H9 (cell line): ENCODE results near the gene OR10G2. TPM values are rescaled to one million over a fixed set of nuclear protein-coding genes. Genes with fewer than 3 reads are reported as not detected.

ENCODE experiments used
- DNase-seq: peaks from one replicate; pipeline ENCODE4 v3.0.0-alpha.2; 2017
- H2AFZ ChIP-seq: one replicate; pipeline ENCODE4 v1.6.1; 2013; ENCODE audit warnings: mild to moderate bottlenecking, low read length, control low read depth, moderate library complexity
- H2AK5ac ChIP-seq: 2 replicates; pipeline ENCODE4 v1.6.1; 2013; ENCODE audit warnings: low read length, control low read depth, mixed read lengths; ENCODE audit not compliant: insufficient read length
- H2BK120ac ChIP-seq: one replicate; pipeline ENCODE4 v1.6.1; 2013; ENCODE audit warnings: low read depth, mild to moderate bottlenecking, low read length, control low read depth, inconsistent platforms; ENCODE audit not compliant: poor library complexity, severe bottlenecking
- H2BK12ac ChIP-seq: 2 replicates; pipeline ENCODE4 v1.6.1; 2013; ENCODE audit warnings: low read length, control low read depth, mixed read lengths, low read depth; ENCODE audit not compliant: insufficient read length
- H2BK15ac ChIP-seq: 2 replicates; pipeline ENCODE4 v1.6.1; 2013; ENCODE audit warnings: low read depth, low read length, control low read depth
- H2BK20ac ChIP-seq: one replicate; pipeline ENCODE4 v1.6.1; 2013; ENCODE audit warnings: low read depth, mild to moderate bottlenecking, low read length, control low read depth, inconsistent platforms; ENCODE audit not compliant: poor library complexity, severe bottlenecking
- H2BK5ac ChIP-seq: 2 replicates; pipeline ENCODE4 v1.6.1; 2013; ENCODE audit warnings: low read length, control low read depth, mixed read lengths; ENCODE audit not compliant: insufficient read length
- H3K14ac ChIP-seq: 2 replicates; pipeline ENCODE4 v1.6.1; 2013; ENCODE audit warnings: low read length, control low read depth; ENCODE audit not compliant: insufficient read depth
- H3K18ac ChIP-seq: 2 replicates; pipeline ENCODE4 v1.6.1; 2013; ENCODE audit warnings: low read depth, mild to moderate bottlenecking, mixed read lengths, low read length, control low read depth; ENCODE audit not compliant: insufficient read length
- H3K23ac ChIP-seq: 2 replicates; pipeline ENCODE4 v1.6.1; 2013; ENCODE audit warnings: low read length, control low read depth, mixed read lengths, low read depth; ENCODE audit not compliant: insufficient read length
- H3K23me2 ChIP-seq: 2 replicates; pipeline ENCODE4 v1.6.1; 2013; ENCODE audit warnings: low read depth, mild to moderate bottlenecking, mixed read lengths, low read length, control low read depth; ENCODE audit not compliant: insufficient read length, poor library complexity, severe bottlenecking
- H3K27ac ChIP-seq: 2 replicates; pipeline ENCODE4 v1.5.1; 2013; ENCODE audit warnings: low read length, control low read depth, mixed read lengths, low read depth; ENCODE audit not compliant: insufficient read length
- H3K27me3 ChIP-seq: 2 replicates; pipeline ENCODE4 v1.6.1; 2013; ENCODE audit warnings: low read length, control low read depth, inconsistent platforms; ENCODE audit not compliant: insufficient read depth
- H3K4ac ChIP-seq: 2 replicates; pipeline ENCODE4 v1.6.1; 2013; ENCODE audit warnings: low read depth, mild to moderate bottlenecking, control low read depth, inconsistent platforms, low read length, moderate library complexity
- H3K4me1 ChIP-seq: 2 replicates; pipeline ENCODE4 v1.6.1; 2013; ENCODE audit warnings: low read length, control low read depth, inconsistent platforms; ENCODE audit not compliant: insufficient read depth
- H3K4me2 ChIP-seq: 2 replicates; pipeline ENCODE4 v1.6.1; 2013; ENCODE audit warnings: low read length, control low read depth, mixed read lengths; ENCODE audit not compliant: insufficient read length, insufficient read depth
- H3K56ac ChIP-seq: 2 replicates; pipeline ENCODE4 v1.6.1; 2013; ENCODE audit warnings: low read depth, mild to moderate bottlenecking, mixed read lengths, low read length, control low read depth; ENCODE audit not compliant: insufficient read length
- H3K79me1 ChIP-seq: 2 replicates; pipeline ENCODE4 v1.6.1; 2013; ENCODE audit warnings: low read depth, mild to moderate bottlenecking, moderate library complexity, low read length, control low read depth, inconsistent platforms; ENCODE audit not compliant: insufficient read depth, poor library complexity, severe bottlenecking
- H3K79me2 ChIP-seq: 2 replicates; pipeline ENCODE4 v1.6.1; 2013; ENCODE audit warnings: low read length, control low read depth, inconsistent platforms; ENCODE audit not compliant: insufficient read depth
- H3K9ac ChIP-seq: 2 replicates; pipeline ENCODE4 v1.6.1; 2013; ENCODE audit warnings: low read length, control low read depth, mixed read lengths; ENCODE audit not compliant: insufficient read length; ENCODE audit errors: extremely low read depth
- H3K9me3 ChIP-seq: one replicate; pipeline ENCODE4 v1.6.1; 2013; ENCODE audit warnings: low read depth, low read length, inconsistent platforms; ENCODE audit not compliant: control insufficient read depth
- H3T11ph ChIP-seq: one replicate; pipeline ENCODE4 v1.6.1; 2013; ENCODE audit warnings: mild to moderate bottlenecking, low read length, control low read depth, inconsistent platforms
- H4K20me1 ChIP-seq: one replicate; pipeline ENCODE4 v1.6.1; 2013; ENCODE audit not compliant: control insufficient read depth, insufficient read length, insufficient read depth
- H4K5ac ChIP-seq: 2 replicates; pipeline ENCODE4 v1.6.1; 2013; ENCODE audit warnings: low read depth, mild to moderate bottlenecking, mixed read lengths, low read length, control low read depth; ENCODE audit not compliant: insufficient read length
- H4K8ac ChIP-seq: replicated peaks from 2 replicates; pipeline ENCODE4 v1.6.1; 2013; ENCODE audit warnings: low read length, control low read depth, mixed read lengths, low read depth; ENCODE audit not compliant: insufficient read length
- H4K91ac ChIP-seq: 2 replicates; pipeline ENCODE4 v1.6.1; 2013; ENCODE audit warnings: low read depth, mild to moderate bottlenecking, moderate library complexity, mixed read lengths, low read length, control low read depth; ENCODE audit not compliant: insufficient read length
- H3K27ac Mint-ChIP-seq, 3 experiments: 2 replicates in 2 of 3; 3 replicates in 1 of 3; pipeline ENCODE4 v1.8.0; 2020 to 2021; ENCODE audit warnings: mixed read lengths in 3 of 3, mild to moderate bottlenecking in 1 of 3, moderate library complexity in 1 of 3
- H3K27me3 Mint-ChIP-seq: 2 replicates; pipeline ENCODE4 v1.8.0; 2021; ENCODE audit warnings: low read depth, mild to moderate bottlenecking, moderate library complexity, mixed read lengths
- H3K36me3 Mint-ChIP-seq, 3 experiments: 2 replicates in 2 of 3; 3 replicates in 1 of 3; pipeline ENCODE4 v1.8.0; 2020 to 2021; ENCODE audit warnings: low read depth in 3 of 3, mixed read lengths in 3 of 3; ENCODE audit not compliant: insufficient read depth in 1 of 3
- H3K4me1 Mint-ChIP-seq, 2 experiments: 2 replicates each; pipeline ENCODE4 v1.8.0; 2020; ENCODE audit warnings: mixed read lengths in 2 of 2
- H3K4me3 Mint-ChIP-seq, 2 experiments: 2 replicates in 1 of 2; 3 replicates in 1 of 2; pipeline ENCODE4 v1.8.0; 2020 to 2021; ENCODE audit warnings: mild to moderate bottlenecking in 2 of 2, mixed read lengths in 2 of 2, moderate library complexity in 1 of 2
- H3K9me3 Mint-ChIP-seq, 2 experiments: 2 replicates in 1 of 2; 3 replicates in 1 of 2; pipeline ENCODE4 v1.8.0; 2020; ENCODE audit warnings: mild to moderate bottlenecking in 2 of 2, mixed read lengths in 2 of 2, moderate library complexity in 1 of 2
- WGBS: extraction: QIAGEN DNeasy Blood & Tissue Kit; methylation state at CpG from one replicate; pipeline ENCODE4 v1.1.7; 2013; ENCODE audit warnings: missing lambda C conversion rate, low lambda C conversion rate, mixed read lengths; ENCODE audit not compliant: insufficient read length; ENCODE audit errors: extremely low coverage; 5-methylcytosine and 5-hydroxymethylcytosine counted together
- total RNA-seq: library from RNA; stranded (reverse); gene quantifications from 2 replicates; pipeline ENCODE4 v1.2.1, GENCODE V29; 2021
- TF ChIP-seq, protein P1 (sequence below): fragments of 200-600 bp; sonication (generic); conservative IDR thresholded peaks from 3 replicates; pipeline ENCODE4 v1.8.0; 2021; ENCODE audit warnings: antibody characterized with exemption, mild to moderate bottlenecking

OR10G2 gene
- total RNA-seq, 1 experiment from 2014 or later, result not detected

DNA sequence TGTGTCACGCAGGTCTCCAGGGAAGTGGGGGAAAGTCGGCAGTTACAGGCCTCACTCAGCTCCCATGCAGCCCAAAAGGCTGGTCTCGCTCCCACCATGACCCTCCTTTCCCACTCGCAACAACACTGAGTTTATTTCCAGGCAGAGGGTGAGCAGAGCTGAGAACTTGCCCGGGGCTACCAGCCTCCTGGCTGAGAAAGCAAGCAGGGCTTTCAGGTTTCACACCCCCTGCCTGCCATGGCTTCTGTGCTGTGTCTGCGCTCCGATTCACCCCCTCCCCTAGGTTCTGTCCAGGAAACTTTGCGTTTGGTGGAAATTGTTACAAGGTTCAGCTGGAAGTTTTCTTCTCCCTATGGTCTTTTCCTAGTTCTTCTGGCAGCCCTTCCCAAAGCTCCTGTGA, 17.1 kb downstream of the OR10G2 start:
- Histone ChIP-seq H2AFZ (peak overlapping the region; percentile 24), H4K8ac (no peak overlapping the region), H2BK12ac (no peak overlapping the region), H2BK120ac (no peak overlapping the region), H3K79me1 (no peaks in the 10 kb centered on the region), H3K79me2 (no peaks in the 10 kb centered on the region), H2BK15ac (no peak overlapping the region), H3K56ac (no peak overlapping the region), H2BK20ac (no peak overlapping the region), H3K23ac (no peak overlapping the region), H2BK5ac (no peak overlapping the region), H3K4ac (no peak overlapping the region), H3K27ac (no peak overlapping the region), H3K14ac (no peak overlapping the region), H3K18ac (no peak overlapping the region), H3K4me1 (no peaks in the 10 kb centered on the region; the same call in 1 of the 2 replicates), H4K5ac (no peak overlapping the region), H3K4me2 (no peak overlapping the region), H3K9me3 (no peaks in the 10 kb centered on the region), H3K23me2 (no peaks in the 10 kb centered on the region), H3K9ac (no peak overlapping the region), H2AK5ac (no peak overlapping the region), H4K91ac (no peak overlapping the region), H3K27me3 (no peaks in the 10 kb centered on the region), H4K20me1 (no peaks in the 10 kb centered on the region), H3T11ph (no peak overlapping the region)
- H3K36me3 Mint-ChIP-seq, result no peaks in the 10 kb centered on the region
- no peaks in the 10 kb centered on the region for H3K9me3 Mint-ChIP-seq
- peak overlapping the region in 2 of 3 experiments; percentile 37 to 63; a peak in 2 of 7 replicates for H3K27ac Mint-ChIP-seq
- TF ChIP-seq, protein P1, sequence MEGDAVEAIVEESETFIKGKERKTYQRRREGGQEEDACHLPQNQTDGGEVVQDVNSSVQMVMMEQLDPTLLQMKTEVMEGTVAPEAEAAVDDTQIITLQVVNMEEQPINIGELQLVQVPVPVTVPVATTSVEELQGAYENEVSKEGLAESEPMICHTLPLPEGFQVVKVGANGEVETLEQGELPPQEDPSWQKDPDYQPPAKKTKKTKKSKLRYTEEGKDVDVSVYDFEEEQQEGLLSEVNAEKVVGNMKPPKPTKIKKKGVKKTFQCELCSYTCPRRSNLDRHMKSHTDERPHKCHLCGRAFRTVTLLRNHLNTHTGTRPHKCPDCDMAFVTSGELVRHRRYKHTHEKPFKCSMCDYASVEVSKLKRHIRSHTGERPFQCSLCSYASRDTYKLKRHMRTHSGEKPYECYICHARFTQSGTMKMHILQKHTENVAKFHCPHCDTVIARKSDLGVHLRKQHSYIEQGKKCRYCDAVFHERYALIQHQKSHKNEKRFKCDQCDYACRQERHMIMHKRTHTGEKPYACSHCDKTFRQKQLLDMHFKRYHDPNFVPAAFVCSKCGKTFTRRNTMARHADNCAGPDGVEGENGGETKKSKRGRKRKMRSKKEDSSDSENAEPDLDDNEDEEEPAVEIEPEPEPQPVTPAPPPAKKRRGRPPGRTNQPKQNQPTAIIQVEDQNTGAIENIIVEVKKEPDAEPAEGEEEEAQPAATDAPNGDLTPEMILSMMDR, result no peak
- no peak overlapping the region; a peak in 1 of 5 replicates for H3K4me3 Mint-ChIP-seq
- H3K27me3 Mint-ChIP-seq, result no peaks in the 10 kb centered on the region
- DNase-seq, result peak; percentile 34
- H3K4me1 Mint-ChIP-seq, result peaks cover 15 to 22% of the 10 kb centered on the region in 2 experiments
- WGBS, result no CpG with 5 or more reads among the region's 8 CpGs
